LNCaP clone FGC (cell line): ENCODE results near the gene UBXN11.
"Not testable (repeated sequence)": the region's sequence is repeated elsewhere in the genome, so short reads cannot be mapped to it uniquely, and the experiment has no call there.

Source experiments
- DNase-seq: peaks from one replicate; pipeline ENCODE4 v3.0.0-alpha.2; 2011; ENCODE audit warnings: low read depth
- H3K4me3 ChIP-seq: 2 replicates; pipeline ENCODE4 v1.5.1; 2011; ENCODE audit warnings: mild to moderate bottlenecking, low read depth, low read length, control low read depth
- CTCF ChIP-seq: IDR thresholded peaks from 2 replicates; pipeline ENCODE4 v1.5.1; 2012; ENCODE audit warnings: mild to moderate bottlenecking; ENCODE audit not compliant: control insufficient read depth, insufficient read depth; ENCODE audit errors: extremely low read depth

The UBXN11 gene

GRCh38 chr1:26336477-26337205 is 30.2 kb upstream of the UBXN11 start:
- DNase-seq: peak; percentile 26
- H3K4me3 ChIP-seq: peak overlapping the region; percentile 56
- TF ChIP-seq CTCF: no peak

DNA sequence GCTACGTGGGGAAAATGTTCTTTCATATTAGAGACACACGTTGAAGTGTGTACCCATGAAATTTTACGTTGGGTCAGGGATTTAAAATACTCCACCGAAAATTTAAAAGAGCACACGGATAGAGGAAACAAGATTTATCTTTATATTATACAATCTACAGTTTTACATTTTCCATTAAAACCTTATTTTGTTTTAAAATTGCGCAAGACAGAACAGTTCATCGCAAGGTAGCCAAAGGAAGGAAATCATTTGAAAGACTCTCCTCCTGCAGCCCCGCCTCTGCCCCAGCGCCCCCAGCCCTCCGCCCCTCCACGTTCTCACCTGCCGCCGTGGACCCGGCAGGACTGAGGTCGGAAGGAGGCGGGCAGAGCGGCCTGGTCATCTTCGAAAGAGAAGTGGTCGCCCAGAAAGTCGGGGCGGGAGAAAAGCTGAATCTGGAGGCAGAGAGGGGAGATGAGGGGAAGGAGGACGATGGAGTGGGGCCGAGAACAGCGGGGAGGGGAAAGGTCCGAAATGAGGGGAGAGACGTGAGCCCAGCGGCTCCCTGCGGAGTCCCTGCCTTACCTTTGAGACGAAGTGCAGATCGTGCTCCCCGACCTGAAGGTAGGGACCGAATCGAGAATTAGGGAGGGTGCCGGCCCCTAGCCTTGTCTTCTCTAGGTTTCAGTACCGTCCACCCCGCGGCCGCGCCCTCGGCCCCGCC is 29.5 kb upstream of the UBXN11 start:
- peak overlapping the region; percentile 56 for H3K4me3 ChIP-seq
- TF ChIP-seq CTCF: no peak
- DNase-seq: no peak

- DNase-seq, H3K4me3 ChIP-seq: not testable (repeated sequence)
These were observed 26.9 kb upstream of the UBXN11 start for GRCh38 chr1:26333312-26333711.

GRCh38 chr1:26330276-26330675 is 23.8 kb upstream of the UBXN11 start:
- H3K4me3 ChIP-seq: no peak overlapping the region
- DNase-seq: no peak
- no peak for TF ChIP-seq CTCF

- DNase-seq, H3K4me3 ChIP-seq: not testable (repeated sequence)
These were observed 22.9 kb upstream of the UBXN11 start for GRCh38 chr1:26329380-26329779.

DNA sequence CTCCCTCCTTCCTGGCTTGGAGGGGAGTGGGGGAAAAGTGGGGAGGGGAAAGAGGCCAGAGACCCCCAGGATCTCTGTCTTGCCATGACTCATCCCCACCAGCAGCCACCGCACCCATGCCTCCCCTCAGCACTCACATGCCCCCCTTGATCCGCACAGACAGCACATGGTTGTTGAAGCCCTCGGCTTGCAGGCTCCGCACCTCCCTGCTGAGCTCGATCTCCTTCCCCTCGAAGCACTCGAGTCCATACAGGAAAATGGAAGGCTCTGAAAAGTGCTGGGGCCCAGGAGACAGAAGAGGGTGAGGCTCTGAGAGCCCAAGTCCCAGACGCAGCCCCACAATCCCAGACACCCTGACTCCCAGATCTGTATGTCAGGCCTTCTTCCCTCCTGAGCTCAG is 22.2 kb upstream of the UBXN11 start:
- H3K4me3 ChIP-seq: no peak overlapping the region
- TF ChIP-seq CTCF: no peak
- no peak for DNase-seq

- H3K4me3 ChIP-seq: no peak overlapping the region
- TF ChIP-seq CTCF: no peak
- no peak for DNase-seq
These were observed 21.5 kb upstream of the UBXN11 start for GRCh38 chr1:26327956-26328362.

DNA sequence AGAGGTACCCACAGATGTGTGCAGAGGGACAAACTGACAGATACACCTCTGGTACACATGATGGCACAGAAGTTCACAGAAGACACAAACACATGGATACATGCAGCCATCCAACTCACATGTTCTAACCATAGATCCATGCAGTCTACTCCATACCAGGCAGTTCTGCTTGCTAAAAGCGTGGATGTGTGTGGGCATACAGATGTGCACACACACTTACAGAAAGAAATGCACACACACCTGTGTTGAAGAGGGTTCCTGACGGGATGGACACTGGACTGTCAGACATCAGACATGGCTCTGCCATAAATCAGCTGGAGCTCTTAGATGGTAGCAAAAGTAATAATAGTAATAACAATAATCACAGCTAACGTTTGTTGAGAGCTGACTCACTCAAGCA is 18.1 kb upstream of the UBXN11 start:
- DNase-seq: no peak
- H3K4me3 ChIP-seq: no peak overlapping the region
- no peak for TF ChIP-seq CTCF
